HL-60 (cell line): ENCODE results near the gene XKR8.

Experiments used
- CTCF ChIP-seq: IDR thresholded peaks from one replicate; pipeline ENCODE4 v1.5.1; 2011; ENCODE audit warnings: low read length, control low read depth, inconsistent platforms; ENCODE audit not compliant: insufficient read depth
- POLR2AphosphoS5 ChIP-seq: IDR thresholded peaks from 2 replicates; pipeline ENCODE4 v1.6.1; 2012; ENCODE audit warnings: low read depth
- SPI1 ChIP-seq: IDR thresholded peaks from 2 replicates; pipeline ENCODE4 v1.6.1; 2012; ENCODE audit warnings: low read depth, mild to moderate bottlenecking, borderline replicate concordance
- TF ChIP-seq, protein P1 (sequence below): IDR thresholded peaks from 2 replicates; pipeline ENCODE4 v1.6.1; 2012; ENCODE audit warnings: low read depth; ENCODE audit not compliant: insufficient replicate concordance

GRCh38 chr1:27938488-27938887 lies 21.3 kb upstream of the XKR8 start:
- no peak for TF ChIP-seq CTCF
- no peak for TF ChIP-seq POLR2AphosphoS5
- TF ChIP-seq SPI1 = no peak
- TF ChIP-seq, protein P1, sequence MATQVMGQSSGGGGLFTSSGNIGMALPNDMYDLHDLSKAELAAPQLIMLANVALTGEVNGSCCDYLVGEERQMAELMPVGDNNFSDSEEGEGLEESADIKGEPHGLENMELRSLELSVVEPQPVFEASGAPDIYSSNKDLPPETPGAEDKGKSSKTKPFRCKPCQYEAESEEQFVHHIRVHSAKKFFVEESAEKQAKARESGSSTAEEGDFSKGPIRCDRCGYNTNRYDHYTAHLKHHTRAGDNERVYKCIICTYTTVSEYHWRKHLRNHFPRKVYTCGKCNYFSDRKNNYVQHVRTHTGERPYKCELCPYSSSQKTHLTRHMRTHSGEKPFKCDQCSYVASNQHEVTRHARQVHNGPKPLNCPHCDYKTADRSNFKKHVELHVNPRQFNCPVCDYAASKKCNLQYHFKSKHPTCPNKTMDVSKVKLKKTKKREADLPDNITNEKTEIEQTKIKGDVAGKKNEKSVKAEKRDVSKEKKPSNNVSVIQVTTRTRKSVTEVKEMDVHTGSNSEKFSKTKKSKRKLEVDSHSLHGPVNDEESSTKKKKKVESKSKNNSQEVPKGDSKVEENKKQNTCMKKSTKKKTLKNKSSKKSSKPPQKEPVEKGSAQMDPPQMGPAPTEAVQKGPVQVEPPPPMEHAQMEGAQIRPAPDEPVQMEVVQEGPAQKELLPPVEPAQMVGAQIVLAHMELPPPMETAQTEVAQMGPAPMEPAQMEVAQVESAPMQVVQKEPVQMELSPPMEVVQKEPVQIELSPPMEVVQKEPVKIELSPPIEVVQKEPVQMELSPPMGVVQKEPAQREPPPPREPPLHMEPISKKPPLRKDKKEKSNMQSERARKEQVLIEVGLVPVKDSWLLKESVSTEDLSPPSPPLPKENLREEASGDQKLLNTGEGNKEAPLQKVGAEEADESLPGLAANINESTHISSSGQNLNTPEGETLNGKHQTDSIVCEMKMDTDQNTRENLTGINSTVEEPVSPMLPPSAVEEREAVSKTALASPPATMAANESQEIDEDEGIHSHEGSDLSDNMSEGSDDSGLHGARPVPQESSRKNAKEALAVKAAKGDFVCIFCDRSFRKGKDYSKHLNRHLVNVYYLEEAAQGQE = no peak
